ENCODE measurements around the gene CBX3. TPM values are rescaled to one million over a fixed set of nuclear protein-coding genes. Genes with fewer than 3 reads are reported as not detected.
A peak's percentile ranks its signal among the peaks of the same experiment; 100 is the strongest.
"Not testable (repeated sequence)": the region's sequence is repeated elsewhere in the genome, so short reads cannot be mapped to it uniquely, and the experiment has no call there.

Gene CBX3
- 10 to 100 TPM; 41.6 to 72.3 (median 55.6) TPM for total RNA-seq

GRCh38 chr7:26201247-26202018 is at the start of gene CBX3:
TSS of gene CBX3 (plus strand) at chr7:26201745. CDS start at chr7:26202999, 1,254 bp downstream.
- peak; percentile 86 to 88 for DNase-seq
- Histone ChIP-seq H3K27me3 (no peaks in the 10 kb centered on the region), H3K4me1 (peaks cover 26 to 36% of the 10 kb centered on the region in 2 donors), H3K27ac (peak within 1 kb of the TSS; percentile 99 to 100 (median 99)), H3K9me3 (no peaks in the 10 kb centered on the region), H3K36me3 (peaks cover 9 to 11% of the 10 kb centered on the region in 2 donors), H3K4me3 (replicated peaks in 1 of 3) (peak within 1 kb of the TSS; percentile 61 to 96 (median 86))
- intact Hi-C loops (cut with DNase I), result no loop called here
- 0% methylated on average over 18 to 39 of the region's 86 CpGs for WGBS, 2 donors
- TF ChIP-seq CTCF (IDR thresholded peaks at IDR 0.05) (peak in 1 of 6 experiments; percentile 5), POLR2A (IDR thresholded peaks at IDR 0.05) (peak; percentile 41 to 82)

DNA sequence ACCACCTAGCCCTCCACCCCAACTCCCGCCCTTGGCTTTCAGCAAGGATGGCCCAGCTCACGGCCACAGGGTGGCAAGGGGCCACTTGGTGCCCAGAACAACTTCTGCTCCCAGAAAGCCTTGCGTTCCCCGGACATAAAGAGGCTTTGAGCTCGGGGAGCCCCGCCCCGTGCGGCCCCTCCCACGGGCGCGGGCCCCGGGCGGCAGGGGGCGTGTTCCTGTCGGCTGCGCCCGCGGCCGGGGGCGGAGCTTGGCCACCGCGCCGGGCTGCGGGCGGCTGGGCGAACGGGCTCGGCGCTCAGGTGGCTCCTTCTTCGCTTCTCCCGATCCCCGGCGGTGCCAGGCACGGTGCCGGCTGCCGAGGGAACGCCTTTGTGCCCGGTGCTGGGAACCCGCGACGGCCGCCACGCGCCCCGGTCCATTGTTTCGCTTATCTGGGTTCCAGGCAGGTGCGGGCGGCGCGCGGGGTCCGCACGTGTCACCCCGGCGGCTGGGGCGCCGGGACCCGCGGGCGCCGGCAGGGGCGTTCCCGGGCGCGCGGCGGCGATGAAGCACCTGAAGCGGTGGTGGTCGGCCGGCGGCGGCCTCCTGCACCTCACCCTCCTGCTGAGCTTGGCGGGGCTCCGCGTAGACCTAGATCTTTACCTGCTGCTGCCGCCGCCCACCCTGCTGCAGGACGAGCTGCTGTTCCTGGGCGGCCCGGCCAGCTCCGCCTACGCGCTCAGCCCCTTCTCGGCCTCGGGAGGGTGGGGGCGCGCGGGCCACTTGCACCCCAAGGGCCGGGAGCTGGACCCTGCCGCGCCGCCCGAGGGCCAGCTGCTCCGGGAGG is 49.4 kb upstream of the CBX3 start, which contains the start of gene NFE2L3:
TSS of gene NFE2L3 (plus strand) at position 246 of the 829 bp plus-strand sequence. CDS start at position 547, 301 bp downstream.
- peak; percentile 58 to 62 for DNase-seq
- TF ChIP-seq POLR2A (IDR thresholded peaks at IDR 0.05), result no peak
- TF ChIP-seq CTCF (IDR thresholded peaks at IDR 0.05), result no peak
- 13% methylated on average over 2 of the region's 95 CpGs; no CpG with 5 or more reads in 1 of the 2 donors for WGBS, 2 donors
- Histone ChIP-seq H3K4me1 (peaks cover 0 to 18% of the 10 kb centered on the region in 2 donors), H3K9me3 (no peaks in the 10 kb centered on the region), H3K36me3 (no peaks in the 10 kb centered on the region), H3K4me3 (replicated peaks in 1 of 3) (peak within 1 kb of the TSS in 1 of 3 donors; percentile 40), H3K27me3 (no peaks in the 10 kb centered on the region), H3K27ac (no peak within 1 kb of the TSS)
- intact Hi-C loops (cut with DNase I), result no loop called here

DNA sequence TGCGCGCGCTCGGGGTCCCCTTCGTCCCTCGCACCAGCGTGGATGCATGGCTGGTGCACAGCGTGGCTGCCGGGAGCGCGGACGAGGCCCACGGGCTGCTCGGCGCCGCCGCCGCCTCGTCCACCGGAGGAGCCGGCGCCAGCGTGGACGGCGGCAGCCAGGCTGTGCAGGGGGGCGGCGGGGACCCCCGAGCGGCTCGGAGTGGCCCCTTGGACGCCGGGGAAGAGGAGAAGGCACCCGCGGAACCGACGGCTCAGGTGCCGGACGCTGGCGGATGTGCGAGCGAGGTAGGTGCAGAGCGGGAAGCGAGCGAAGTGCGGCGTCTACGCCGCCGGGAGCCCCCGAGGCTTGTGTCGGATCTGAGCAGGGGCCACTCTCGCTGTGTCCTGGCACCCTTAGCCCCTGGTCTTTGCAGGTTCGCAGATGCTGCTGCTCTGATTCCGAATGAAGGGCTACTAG is 48.7 kb upstream of the CBX3 start:
- DNase-seq; H3K9me3 ChIP-seq; H3K36me3 ChIP-seq; intact Hi-C loops (cut with DNase I); H3K27me3 ChIP-seq; H3K27ac ChIP-seq: not testable (repeated sequence)
- H3K4me1 ChIP-seq, result peaks cover 0 to 18% of the 10 kb centered on the region in 2 donors
- WGBS, 2 donors, result 8 to 17% methylated on average over 3 to 10 of the region's 54 CpGs
- H3K4me3 ChIP-seq (replicated peaks in 1 of 3), result peak overlapping the region in 1 of 3 donors; percentile 40

- H3K4me1 ChIP-seq, result peaks cover 0 to 18% of the 10 kb centered on the region in 2 donors
- TF ChIP-seq POLR2A (IDR thresholded peaks at IDR 0.05) (no peak), CTCF (IDR thresholded peaks at IDR 0.05) (no peak)
- no peaks in the 10 kb centered on the region for H3K36me3 ChIP-seq
- H3K27me3 ChIP-seq, result no peaks in the 10 kb centered on the region
- H3K27ac ChIP-seq, result no peak overlapping the region
- H3K4me3 ChIP-seq (replicated peaks in 1 of 3), result peak overlapping the region in 1 of 3 donors; percentile 40
- no peak for DNase-seq
- no peaks in the 10 kb centered on the region for H3K9me3 ChIP-seq
- intact Hi-C loops (cut with DNase I), result no loop called here
- WGBS, 2 donors, result 55 to 56% methylated on average over 18 of the region's 18 CpGs
Measured at GRCh38 chr7:26153241-26153822, 48.2 kb upstream of the CBX3 start.

Measured in thyroid gland (tissue), 4 donors.